HG02852 (cell line): Measurements from ENCODE around the gene C19orf53.
"Not testable (repeated sequence)": the region's sequence is repeated elsewhere in the genome, so short reads cannot be mapped to it uniquely, and the experiment has no call there.

Experiments used
- ATAC-seq: cut with Tn5 transposase; IDR thresholded peaks from one replicate; pipeline ENCODE4 v1.9.1; 2021; ENCODE audit warnings: mild to moderate bottlenecking, moderate library complexity; ENCODE audit not compliant: unreplicated experiment

C19orf53 gene

DNA sequence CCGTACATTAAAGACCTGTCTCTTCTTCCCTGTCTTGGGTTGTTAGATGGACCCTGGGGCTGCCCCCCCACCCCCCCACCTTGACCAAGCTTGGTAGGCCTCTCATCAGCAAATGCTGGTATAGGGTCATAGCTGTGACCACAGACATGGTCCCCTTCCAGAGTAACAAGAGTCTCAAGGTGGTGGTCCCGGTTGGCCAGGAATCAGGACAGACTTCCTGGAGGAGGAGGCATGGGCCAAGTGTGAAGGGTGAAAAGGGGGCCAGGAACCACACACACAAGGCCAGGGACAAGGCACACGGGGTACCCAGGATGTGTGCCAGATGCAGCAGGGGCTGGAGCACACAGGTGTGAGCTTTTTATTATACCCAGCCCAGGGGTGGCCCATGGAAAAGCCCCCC lies 11.0 kb upstream of the C19orf53 start:
- no peak for ATAC-seq

DNA sequence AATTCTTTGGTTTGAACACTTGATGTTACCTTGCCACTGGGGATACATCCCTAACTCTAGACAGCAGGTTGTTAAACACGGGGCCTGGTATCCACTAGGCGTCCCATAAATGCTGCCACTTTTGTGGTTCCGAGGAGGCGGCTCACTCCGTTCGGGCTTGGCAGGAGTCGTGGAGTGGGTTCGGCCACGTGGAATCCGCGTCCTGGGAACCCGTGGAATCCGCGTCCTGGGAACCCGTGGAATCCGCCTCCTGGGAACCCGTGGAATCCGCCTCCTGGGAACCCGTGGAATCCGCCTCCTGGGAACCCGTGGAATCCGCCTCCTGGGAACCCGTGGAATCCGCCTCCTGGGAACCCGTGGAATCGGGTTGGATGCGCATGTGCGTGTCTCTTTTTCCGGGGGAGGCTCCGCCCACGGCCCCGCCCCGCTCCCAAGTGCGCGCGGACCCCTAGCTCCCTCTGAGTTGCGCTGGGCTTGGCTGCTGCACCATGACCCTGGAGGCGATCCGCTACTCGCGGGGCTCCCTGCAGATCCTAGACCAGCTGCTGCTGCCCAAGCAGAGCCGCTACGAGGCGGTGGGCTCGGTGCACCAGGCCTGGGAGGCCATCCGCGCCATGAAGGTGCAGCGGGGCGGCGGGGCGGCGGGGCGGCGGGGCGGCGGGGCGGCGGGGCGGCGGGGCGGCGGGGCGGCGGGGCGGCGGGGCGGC lies 10.0 kb upstream of the C19orf53 start, which contains the start of gene MRI1:
MRI1 (plus strand) TSS at position 422 of the 707 bp plus-strand sequence; CDS start at position 489, 67 bp downstream.
- ATAC-seq, result no peak

DNA sequence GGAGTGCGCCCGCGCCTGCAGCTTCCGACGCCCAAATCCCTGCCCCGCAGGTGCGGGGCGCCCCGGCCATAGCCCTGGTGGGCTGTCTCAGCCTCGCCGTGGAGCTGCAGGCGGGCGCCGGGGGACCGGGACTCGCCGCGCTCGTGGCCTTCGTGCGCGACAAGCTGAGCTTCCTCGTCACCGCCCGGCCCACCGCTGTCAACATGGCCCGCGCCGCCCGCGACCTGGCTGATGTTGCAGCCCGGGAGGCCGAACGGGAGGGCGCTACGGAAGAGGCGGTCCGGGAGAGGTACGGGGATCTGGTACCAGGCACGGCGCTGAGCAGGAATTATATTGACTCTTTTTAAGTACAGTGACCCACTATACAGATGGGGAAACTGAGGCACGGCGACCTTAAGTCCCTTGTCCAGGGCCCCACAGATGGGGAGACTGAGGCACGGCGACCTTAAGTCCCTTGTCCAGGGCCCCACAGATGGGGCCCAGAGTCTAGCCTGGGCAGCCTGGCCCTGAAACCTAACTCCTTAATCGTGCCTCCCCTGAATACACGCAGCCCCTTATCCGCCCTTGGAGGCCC lies 9.3 kb upstream of the C19orf53 start:
- ATAC-seq, result no peak

DNA sequence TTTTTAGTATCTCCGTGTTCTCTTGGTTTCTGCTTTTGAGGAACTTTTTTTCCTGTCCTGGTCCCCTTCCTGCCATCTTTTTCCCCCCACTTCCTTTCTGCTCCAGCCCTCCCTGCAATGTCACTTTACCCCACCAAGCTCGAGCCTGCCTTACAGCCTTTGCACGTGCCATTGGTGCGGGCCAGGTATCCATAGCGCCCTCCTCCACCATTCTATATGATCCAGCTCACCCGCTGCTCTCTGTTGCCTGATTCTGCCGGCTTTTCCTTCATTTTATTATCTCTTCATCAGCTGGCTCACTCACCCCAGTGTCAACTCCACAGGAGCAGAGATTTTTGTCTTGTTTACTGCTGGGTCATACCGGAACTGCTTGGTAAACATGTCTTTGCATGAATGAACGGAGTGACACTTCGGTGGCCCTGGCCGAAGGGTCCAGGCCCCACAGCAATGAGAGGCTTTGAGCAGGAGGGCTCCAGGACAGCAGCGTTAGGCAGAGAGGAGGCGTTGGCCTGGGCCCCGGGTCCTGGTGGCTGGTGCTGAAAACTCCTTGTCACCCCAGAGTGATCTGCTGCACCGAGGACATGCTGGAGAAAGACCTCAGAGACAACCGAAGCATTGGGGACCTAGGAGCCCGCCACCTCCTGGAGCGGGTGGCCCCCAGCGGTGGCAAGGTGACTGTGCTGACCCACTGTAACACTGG lies 8.7 kb upstream of the C19orf53 start:
- no peak for ATAC-seq

DNA sequence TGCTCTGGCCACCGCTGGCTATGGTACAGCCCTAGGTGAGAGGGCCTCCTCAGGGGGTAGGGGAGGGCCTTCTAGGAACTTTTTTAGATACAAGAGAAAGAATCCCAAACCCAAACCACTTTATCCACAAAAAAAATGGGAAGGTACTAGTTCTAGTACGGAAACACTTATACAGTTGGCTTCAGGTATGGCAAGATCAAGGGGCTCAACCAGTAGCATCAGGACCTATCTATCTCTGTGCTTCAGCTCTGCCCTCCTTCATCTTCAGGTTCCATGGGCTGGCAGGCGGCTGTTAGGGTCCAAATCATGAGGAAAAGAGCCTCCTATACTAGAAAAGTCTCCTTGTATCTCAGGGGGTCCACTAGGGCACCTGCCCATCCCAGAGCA lies 8.2 kb upstream of the C19orf53 start:
- ATAC-seq, result no peak

DNA sequence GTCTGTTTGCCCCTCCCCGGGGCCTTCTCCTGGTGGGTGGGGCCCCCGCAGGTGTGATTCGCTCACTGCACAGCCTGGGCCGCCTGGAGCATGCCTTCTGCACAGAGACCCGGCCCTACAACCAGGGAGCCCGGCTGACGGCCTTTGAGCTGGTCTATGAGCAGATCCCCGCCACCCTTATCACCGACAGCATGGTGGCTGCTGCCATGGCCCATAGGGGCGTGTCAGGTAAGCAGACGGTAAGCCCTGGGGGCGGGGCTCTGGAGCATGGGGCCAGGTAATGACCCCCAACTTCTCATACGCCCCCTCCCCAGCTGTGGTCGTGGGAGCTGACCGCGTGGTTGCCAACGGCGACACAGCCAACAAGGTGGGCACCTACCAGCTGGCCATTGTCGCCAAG lies 5.7 kb upstream of the C19orf53 start:
- ATAC-seq, result no peak

DNA sequence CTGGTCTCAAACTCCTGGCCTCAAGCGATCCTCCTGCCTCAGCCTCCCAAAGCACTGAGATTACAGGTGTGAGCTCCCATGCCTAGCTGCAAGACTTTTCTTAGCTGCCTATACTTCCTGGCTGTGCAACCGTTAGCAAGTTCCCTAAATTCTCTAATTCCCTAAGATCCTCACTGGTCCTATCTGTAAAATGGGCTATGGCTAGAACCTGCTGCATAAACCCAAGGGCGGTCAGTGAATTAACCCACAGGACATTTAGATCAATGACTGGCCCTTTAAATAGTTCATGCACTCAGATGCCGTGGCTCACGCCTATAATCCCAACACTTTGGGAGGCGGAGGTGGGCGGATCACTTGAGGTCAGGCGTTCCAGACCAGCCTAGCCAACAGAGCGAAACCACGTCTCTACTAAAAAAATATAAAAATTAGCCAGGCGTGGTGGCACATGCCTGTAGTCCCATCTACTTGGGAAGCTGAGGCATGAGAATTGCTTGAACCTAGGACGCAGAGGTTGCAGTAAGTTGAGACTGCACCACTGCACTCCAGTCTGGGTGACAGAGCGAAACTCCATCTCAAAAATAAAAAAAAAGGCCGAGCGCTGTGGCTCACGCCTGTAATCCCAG lies 4.1 kb upstream of the C19orf53 start:
- no peak for ATAC-seq

DNA sequence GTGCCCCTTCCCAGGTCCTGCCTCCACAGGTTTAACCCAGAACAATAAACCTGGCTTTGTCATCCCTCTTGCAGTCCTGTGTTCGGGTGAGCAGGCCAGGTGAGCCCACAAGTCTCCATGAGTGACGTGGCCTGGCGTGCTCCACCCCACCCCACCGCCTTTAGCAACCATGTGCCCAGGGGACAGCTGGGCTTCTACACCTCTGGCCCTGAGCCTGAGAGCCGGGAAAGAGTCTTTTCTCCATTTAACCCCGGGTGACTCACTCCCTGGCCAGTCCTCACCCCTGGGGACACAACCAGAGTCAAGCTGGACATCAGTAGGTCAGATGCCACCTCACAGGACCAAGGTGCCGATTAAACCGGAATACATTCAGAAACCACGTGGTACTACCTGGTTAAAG lies 4.1 kb downstream of the C19orf53 start:
- ATAC-seq, result no peak

DNA sequence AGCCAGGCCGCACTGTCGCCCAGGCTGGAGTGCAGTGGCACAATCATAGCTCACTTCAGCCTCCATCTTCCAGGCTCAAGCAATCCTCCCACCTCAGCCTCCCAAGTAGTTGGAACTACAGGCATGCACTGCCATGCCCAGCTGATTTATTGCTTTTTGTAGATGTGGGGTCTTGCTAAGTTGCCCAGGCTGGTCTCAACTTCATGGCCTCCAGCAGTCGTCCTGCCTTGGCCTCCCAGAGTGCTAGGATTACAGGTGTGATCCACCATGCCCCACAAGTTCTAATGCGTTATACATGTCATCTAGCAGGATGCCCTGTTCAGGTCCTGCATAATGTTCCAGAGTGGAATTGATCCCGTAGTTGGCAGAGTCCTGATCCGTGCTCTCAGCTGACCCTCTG lies 4.6 kb downstream of the C19orf53 start:
- ATAC-seq, result no peak

DNA sequence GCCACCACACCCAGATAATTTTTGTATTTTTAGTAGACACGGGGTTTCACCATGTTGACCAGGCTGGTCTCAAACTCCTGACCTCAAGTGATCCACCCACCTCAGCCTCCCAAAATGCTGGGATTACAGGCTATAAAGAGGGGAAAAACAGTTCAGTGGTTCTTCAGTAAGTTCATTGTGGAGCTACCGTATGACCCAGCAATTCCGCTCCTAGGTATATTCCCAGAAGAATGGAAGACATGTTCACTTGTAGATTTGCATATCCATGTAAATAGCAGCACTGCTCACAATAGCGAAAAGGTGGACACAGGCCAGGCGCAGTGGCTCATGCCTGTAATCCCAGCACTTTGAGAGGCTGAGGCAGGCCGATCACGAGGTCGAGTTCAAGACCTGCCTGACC lies 5.5 kb downstream of the C19orf53 start:
- not testable (repeated sequence) for ATAC-seq

DNA sequence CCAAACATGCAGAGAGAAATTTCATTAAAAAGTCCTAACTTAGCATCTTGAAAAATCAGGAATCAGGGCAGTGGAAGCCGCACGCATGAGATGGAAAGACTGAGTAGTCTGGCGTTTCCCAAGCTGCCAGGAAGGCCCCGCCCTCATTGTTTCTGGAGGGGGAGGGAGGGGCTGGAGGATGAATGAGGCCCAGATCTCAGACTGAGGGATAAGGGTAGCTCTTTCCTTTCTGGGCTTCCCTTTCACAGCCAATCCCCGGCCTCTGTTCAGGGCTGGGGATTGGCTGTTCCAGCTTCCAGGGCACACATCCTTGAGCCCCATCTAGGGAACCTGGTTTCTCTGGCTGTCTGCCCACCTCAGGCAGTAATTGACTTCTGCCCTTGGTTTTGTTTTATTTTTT lies 7.3 kb downstream of the C19orf53 start:
- no peak for ATAC-seq

DNA sequence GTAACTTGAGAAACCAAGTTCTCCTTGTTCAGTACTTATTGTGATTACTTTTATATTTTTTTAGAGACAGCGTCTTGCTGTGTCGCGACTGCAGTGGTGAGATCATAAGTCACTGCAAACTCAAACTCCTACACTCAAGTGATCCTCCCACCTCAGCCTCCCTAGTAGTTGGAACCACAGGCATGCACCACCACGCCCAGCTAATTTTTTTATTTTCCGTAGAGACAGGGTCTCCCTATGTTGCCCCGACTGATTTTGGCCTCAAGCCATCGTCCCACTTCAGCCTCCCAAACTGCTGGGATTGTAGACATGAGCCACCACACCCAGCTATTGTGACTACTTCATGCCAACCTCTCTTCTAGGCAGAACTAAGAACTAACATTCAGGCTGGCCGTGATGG lies 8.3 kb downstream of the C19orf53 start:
- no peak for ATAC-seq

DNA sequence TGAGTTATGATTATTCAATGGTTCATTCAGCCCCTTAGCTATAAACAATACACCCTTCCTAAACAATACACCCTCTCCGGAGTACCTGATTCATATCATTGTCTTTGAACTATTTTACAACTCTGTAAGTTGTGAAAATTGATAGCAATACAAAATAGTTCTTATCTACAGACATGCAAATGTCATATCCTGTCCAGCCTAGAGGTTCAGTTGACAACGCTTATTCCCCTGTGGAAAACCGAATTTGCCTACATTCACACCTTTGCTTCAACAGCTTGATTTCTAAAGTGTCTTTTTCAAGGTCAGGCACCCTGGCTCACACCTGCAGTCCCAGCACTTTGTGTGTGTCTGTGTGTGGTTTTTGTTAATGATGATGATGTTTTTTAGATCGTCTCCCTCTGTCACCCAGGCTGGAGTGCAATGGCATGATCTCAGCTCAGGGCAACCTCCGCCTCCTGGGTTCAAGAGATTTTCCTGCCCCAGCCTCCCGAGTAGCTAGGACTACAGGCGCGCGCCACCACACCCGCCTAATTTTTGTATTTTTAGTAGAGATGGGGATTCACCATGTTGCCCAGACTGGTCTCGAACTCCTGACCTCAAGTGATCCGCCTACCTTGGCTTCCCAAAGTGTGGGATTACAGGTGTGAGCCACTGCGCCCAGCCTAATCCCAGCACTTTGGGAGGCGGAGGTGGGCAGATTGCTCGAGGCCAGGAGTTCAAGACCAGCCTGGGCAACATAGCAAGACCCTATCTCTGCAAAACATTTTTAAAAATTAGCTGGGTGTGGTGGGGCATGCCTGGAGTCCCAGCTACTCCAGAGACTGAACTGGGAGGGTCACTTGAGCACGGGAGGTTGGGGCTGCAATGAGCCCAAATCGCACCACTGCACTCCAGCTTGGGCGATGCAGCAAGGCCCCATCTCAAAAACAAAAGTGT lies 9.6 kb downstream of the C19orf53 start:
- no peak for ATAC-seq

DNA sequence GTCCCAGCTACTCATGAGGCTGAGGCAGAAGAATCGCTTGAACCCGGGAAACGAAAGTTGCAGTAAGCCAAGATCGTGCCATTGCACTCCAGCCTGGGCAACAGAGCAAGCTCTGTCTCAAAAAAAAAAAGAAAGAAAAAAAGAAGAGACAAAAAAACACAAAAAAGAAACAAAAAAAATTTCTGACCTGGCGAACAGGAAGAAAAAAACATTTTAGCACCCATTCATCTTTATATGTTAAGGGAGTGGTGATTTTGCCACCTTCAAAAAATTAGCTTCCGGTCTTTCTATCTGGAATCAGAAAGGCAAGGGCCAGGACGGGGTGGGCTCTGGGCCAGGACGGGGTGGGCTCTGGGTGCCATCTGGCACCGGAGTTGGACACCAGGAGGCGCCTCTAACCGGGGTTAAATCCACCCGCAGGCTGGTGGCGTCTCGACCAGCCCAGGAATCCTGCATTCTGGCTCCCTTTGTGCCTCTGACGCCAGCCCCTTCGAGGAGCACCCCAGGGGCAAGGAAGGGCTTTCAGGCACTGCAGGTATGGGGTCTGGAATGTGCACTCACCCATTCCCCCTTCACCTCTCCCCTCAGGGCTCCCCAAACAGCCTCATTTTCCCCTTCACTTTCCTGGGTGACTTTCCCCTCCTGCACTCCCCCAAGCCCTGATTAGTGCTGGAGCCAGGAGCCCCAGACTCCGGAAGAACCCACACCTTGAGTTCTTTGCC lies 10.6 kb downstream of the C19orf53 start:
- ATAC-seq, result no peak

DNA sequence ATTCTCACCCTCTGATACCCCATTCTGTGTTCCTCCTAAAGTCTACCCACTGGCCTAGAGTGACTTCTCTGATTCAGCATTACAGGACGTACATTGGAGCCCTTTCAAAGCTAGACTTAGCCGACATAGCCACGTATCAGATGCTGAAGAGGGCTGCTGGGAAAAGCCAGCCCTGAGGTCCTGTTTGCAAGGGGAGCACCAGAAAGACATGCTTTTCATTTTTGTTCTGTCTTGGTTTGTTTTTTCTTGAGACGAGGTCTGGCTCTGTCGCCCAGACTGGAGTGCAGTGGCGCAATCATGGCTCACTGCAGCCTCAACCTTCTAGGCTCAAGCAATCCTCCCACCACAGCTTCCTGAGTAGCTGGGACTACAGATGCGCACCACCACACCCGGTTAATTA lies 14.7 kb downstream of the C19orf53 start:
- no peak for ATAC-seq

DNA sequence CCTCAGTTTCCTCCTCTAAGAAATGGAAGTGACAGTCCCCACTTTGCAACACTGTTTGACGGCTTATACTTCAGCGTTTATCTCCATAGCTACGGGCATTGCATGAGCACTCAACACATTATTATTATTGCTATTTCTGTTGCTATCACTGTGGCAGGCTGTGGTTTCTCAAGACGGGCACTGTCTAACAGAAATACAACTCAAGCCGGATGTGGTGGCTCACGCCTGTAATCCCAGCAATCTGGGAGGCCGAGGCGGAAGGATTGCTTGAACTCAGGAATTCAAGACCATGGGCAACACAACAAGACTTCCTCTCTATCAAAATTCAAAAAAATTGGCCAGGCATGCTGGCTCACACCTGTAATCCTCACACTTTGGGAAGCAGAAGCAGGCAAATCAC lies 16.1 kb downstream of the C19orf53 start:
- ATAC-seq, result no peak

DNA sequence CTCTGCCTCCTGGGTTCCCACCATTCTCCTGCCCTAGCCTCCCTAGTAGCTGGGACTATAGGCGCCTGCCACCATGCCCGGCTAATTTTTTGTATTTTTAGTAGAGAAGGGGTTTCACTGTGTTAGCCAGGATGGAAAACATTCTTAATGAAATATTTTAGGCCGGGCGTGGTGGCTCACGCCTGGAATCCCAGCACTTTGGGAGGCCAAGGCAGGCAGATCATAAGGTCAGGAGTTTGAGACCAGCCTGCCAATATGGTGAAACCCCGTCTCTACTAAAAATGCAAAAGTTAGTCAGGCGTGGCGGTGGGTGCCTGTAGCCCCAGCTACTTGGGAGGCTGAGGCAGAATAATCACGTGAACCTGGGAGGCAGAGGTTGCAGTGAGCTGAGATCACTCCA lies 19.1 kb downstream of the C19orf53 start:
- ATAC-seq, result not testable (repeated sequence)

DNA sequence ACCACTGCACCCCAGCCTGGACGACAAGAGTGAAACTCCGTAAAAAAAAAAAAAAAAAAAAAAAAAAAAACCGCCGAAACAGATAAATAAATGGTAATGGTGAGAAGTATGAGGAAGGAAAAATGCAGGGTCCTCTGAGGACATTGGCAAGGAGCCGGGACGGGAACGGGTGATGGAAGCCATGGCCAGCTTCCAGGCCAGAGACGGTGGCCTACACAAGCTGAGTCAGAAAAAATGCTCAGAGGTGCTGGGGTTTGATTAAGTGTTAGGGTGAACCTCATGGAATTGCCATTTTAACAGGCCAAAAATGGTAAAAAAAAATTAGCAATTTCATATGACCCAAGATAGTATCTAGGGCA lies 20.1 kb downstream of the C19orf53 start:
- no peak for ATAC-seq

DNA sequence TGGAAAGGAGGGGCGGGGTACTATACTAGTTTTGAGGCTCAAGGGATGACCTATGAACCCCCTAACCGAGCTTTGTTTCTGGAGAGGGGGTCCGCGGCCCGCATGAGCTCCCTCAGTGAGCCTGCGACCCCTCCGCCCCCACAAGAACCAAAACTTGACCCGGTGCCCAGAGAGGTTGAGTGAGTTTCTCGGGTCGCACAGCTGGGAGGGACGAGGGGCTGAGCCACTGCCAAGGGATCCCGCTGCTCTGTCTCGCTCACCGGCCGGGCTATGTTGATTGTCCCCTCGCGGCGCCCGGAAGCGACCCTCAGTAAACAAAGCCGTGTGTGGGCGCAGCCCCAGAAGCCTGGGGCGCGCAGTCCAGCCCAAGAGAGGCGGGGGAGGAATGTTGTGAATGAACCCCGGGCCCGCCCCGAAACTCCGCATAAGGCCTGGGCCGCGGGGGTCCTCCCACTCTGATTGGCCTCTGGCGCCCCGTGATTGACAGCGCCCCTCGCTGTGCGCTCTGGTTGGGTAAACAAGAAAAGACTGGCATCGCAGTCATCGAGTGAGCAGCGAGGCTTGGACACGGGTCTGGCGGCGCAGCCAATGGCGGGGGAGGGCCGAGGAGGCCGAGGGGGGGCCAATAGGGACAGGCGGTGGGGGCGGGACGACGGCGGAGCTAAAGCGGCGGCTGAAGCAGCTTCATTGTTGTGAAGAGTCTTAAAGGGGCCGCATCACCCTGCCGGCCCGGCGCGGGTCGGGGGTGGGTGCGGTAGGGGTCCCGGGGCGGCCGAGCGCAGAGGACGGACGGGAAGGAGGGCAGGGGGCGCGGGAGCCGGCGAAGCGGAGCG lies 20.7 kb downstream of the C19orf53 start, which contains the start of gene ZSWIM4:
ZSWIM4 (plus strand) TSS at position 687 of the 833 bp plus-strand sequence. CDS start 206 bp downstream, outside the sequence.
- ATAC-seq, result peak; percentile 95
